GM18498 (cell line): ENCODE data around the gene CLASP1.
"Not testable (repeated sequence)": the region's sequence is repeated elsewhere in the genome, so short reads cannot be mapped to it uniquely, and the experiment has no call there.

Experiments
- ATAC-seq: cut with Tn5 transposase; IDR thresholded peaks from one replicate; pipeline ENCODE4 v1.9.1; 2021; ENCODE audit warnings: mild to moderate bottlenecking, moderate library complexity; ENCODE audit not compliant: unreplicated experiment

The CLASP1 gene

GRCh38 chr2:121479882-121480522 is 169.3 kb downstream of the CLASP1 start:
- no peak for ATAC-seq

DNA sequence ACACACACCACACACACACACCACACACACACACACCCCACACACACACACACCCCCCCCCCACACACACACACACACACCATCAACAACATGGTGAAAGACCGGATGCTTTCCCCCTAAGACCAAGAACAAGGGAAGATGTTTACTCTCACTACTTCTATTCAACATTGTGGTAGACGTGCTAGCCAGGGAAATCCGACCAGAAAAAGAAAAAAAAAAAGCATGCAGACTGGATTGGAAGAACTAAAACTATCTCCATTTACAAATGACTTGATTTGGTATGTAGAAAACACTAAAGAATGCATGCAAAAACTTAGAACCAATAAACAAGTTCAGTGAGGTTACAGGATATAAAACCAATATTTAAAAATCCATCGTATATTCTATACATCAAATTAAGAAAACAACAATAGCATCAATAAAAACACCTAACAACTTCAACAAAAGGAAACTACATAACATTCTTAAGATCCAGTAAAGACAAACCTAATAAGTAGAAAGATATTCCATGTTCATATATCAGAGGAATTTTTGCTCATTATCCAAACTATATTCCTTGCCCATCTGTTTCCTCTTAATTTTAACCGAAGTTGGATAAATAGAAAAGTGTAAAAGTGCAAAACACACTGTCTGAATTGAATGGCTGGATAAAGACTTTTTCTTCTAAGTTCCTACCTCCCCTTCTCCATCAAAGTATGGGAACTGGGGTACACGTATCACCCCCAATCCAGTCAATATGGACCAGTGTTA is 170.1 kb downstream of the CLASP1 start:
- no peak for ATAC-seq

- not testable (repeated sequence) for ATAC-seq
Measured at GRCh38 chr2:121478358-121478995, 170.8 kb downstream of the CLASP1 start.

- ATAC-seq: no peak
Measured at GRCh38 chr2:121476684-121477083, 172.6 kb downstream of the CLASP1 start.

GRCh38 chr2:121475811-121476571 is 173.3 kb downstream of the CLASP1 start:
- ATAC-seq: no peak

GRCh38 chr2:121473512-121473911 is 175.8 kb downstream of the CLASP1 start:
- no peak for ATAC-seq

GRCh38 chr2:121472470-121472993 is 176.7 kb downstream of the CLASP1 start:
- no peak for ATAC-seq

- no peak for ATAC-seq
Measured at GRCh38 chr2:121471532-121472469, 177.5 kb downstream of the CLASP1 start.

GRCh38 chr2:121470917-121471316 is 178.3 kb downstream of the CLASP1 start:
- no peak for ATAC-seq

DNA sequence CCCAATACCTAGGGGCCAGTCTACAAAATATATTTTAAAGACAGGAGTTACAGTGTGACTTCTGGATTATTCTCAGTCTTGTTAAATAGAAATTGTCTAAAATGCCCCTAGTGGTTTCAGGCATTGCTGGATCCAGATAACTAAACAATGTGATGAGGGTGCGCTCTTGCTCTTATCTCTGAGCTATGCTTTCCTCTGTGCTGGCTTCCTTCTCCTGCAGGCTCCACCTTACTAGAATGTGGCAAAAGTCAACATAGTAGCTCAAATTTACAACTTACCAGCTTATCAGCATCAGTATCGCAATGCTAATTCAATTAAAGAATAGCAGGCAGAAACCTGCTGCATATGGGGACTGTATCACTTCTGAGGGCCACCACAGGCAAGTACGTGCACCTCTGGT is 179.9 kb downstream of the CLASP1 start:
- no peak for ATAC-seq

DNA sequence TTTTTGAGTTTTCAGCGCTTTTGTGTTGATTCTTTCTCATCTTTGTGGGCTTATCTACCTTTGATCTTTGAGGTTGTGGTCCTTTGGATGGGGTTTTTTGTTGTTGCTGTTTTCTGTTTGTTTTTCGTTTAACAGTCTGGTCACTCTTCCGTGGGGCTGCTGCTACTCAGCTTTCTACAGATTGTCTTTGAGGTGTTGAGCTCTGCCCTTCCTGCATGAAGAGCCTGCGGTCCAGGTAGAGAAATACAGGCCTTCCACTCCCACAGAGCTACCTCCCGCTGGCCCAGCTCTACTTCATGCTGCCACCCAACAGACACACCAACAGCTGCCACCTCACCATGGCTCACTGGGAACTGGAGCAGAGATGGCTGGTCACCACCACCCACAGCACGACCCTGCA is 180.3 kb downstream of the CLASP1 start:
- ATAC-seq: no peak

DNA sequence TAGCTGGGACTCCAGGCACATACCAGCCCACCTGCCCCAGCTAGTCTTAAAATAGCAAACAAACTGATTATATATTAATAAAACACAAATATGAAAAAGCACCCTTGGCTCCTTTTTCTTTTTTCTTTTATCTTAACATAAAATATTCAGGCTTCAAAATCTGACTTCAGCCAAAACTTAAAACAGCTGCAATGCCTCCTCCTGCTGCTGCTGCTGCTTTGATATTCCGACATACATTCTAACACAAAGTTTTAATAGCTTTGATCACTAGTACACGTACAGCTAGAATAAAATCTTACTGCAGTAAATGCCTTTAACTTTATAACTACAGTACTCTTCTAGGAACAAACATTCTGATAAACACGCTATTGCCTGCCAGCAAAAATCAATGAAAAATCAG is 190.0 kb downstream of the CLASP1 start:
- ATAC-seq: no peak

GRCh38 chr2:121456325-121456724 is 192.9 kb downstream of the CLASP1 start:
- no peak for ATAC-seq

DNA sequence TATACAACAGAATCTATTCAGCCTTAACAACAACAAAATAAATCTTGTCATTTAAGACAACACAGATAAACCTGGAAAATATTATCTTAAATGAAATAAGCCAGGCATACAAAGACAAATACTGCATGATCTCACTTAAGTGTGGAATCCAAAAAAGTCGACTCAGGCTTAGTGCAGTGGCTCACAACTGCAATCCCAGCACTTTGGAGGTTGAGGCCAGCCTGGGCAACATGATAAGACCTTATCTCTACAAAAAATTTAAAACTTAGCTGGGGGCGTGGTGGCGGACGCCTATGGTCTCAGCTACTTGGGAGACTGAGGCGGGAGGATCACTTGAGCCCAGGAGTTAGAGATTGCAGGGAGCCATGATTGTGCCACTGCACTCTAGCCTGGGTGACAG is 193.8 kb downstream of the CLASP1 start:
- ATAC-seq: no peak

GRCh38 chr2:121454549-121455090 is 194.6 kb downstream of the CLASP1 start:
- ATAC-seq: no peak

GRCh38 chr2:121451398-121451797 is 197.9 kb downstream of the CLASP1 start:
- no peak for ATAC-seq

GRCh38 chr2:121450301-121450700 is 199.0 kb downstream of the CLASP1 start:
- no peak for ATAC-seq

DNA sequence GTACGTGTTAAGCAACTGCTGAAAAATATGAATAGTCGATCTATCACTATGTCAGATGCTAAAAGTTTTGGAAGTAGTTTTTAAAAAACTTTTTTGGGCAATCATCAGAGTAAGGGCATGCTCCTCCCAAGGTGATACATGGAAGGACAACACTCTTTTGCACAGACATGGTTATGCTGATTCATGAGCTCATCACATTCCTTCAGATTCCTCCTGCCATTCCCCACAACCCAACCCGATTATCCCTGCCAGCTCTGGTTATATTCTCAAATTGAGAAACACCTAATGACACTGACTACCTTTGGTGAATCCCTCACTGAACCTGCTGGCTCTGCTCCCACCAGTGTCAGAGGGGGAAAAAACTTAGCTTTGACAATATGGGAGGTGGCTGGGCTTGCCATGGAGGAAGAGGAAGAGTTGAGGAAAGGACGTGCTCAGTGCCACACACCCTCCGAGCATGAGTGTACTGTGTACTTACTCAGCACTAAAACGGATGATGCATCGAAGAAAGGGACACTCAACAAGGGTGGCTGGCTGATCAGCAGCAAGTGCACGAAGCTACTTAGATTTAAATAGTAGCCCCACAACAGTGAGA is 202.5 kb downstream of the CLASP1 start:
- no peak for ATAC-seq

DNA sequence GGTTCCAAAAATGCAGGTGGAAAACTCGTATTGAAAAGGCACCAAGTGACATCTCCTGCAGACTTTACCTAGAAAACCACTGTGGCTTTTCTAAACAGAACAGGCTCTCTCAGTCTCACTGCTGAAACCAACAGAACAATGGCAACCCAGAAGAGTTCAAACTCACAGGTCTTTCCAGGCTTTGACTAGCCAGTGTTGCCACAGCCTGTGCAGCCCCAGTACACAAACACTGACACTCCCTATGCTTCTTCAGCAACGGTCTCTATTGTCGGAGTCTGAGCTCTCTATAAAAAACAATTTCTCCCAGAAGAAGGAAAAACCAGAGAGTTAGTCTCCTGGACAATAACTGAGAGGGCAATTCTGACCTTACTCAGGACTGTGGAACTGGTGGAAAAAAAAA is 206.4 kb downstream of the CLASP1 start:
- ATAC-seq: no peak
